Measurements from ENCODE around the gene ANKRD34A. TPM values are rescaled to one million over a fixed set of nuclear protein-coding genes. Genes with fewer than 3 reads are reported as not detected.
"Not testable (repeated sequence)": the region's sequence is repeated elsewhere in the genome, so short reads cannot be mapped to it uniquely, and the experiment has no call there.

The ANKRD34A gene
- total RNA-seq, 1 experiment from 2014 or later: 1.7 TPM

- no peak for DNase-seq (ENCODE audit: low read depth)
These were observed 17.8 kb downstream of the ANKRD34A start for GRCh38 chr1:145946477-145946986.

GRCh38 chr1:145944532-145944931 lies 19.8 kb downstream of the ANKRD34A start:
- DNase-seq (ENCODE audit: low read depth): no peak

- DNase-seq (ENCODE audit: low read depth): no peak
These were observed 21.5 kb downstream of the ANKRD34A start for GRCh38 chr1:145942871-145943270.

- DNase-seq (ENCODE audit: low read depth): no peak
These were observed 22.0 kb downstream of the ANKRD34A start for GRCh38 chr1:145942405-145942804.

- DNase-seq (ENCODE audit: low read depth): no peak
These were observed 26.9 kb downstream of the ANKRD34A start for GRCh38 chr1:145937436-145937835.

GRCh38 chr1:145936247-145936646 lies 28.1 kb downstream of the ANKRD34A start:
- DNase-seq (ENCODE audit: low read depth): no peak

- no peak for DNase-seq (ENCODE audit: low read depth)
These were observed 28.7 kb downstream of the ANKRD34A start for GRCh38 chr1:145935708-145936107.

GRCh38 chr1:145932522-145933009 lies 31.8 kb downstream of the ANKRD34A start:
- not testable (repeated sequence) for DNase-seq (ENCODE audit: low read depth)

- DNase-seq (ENCODE audit: low read depth): no peak
These were observed 36.3 kb downstream of the ANKRD34A start for GRCh38 chr1:145927916-145928643.

- DNase-seq (ENCODE audit: low read depth): peak; percentile 99
These were observed 37.1 kb downstream of the ANKRD34A start, which contains the start of gene RBM8A for GRCh38 chr1:145927063-145927886. Gene RBM8A, minus strand, starts transcription at chr1:145927484. Its CDS starts 58 bp downstream, at chr1:145927426.

GRCh38 chr1:145926686-145927062 lies 37.7 kb downstream of the ANKRD34A start:
- DNase-seq (ENCODE audit: low read depth): no peak

- DNase-seq (ENCODE audit: low read depth): no peak
These were observed 42.1 kb downstream of the ANKRD34A start for GRCh38 chr1:145922266-145922665.

GRCh38 chr1:145920297-145920696 lies 44.1 kb downstream of the ANKRD34A start:
- not testable (repeated sequence) for DNase-seq (ENCODE audit: low read depth)

- DNase-seq (ENCODE audit: low read depth): peak; percentile 84
These were observed 45.1 kb downstream of the ANKRD34A start for GRCh38 chr1:145918992-145919939.

GRCh38 chr1:145918144-145918991 lies 46.0 kb downstream of the ANKRD34A start, which contains the start of gene PEX11B:
Gene PEX11B, minus strand, starts transcription at chr1:145918717. Its CDS starts 29 bp downstream, at chr1:145918688.
- peak; percentile 82 for DNase-seq (ENCODE audit: low read depth)

- no peak for DNase-seq (ENCODE audit: low read depth)
These were observed 46.8 kb downstream of the ANKRD34A start for GRCh38 chr1:145917595-145917994.

- no peak for DNase-seq (ENCODE audit: low read depth)
These were observed 47.6 kb downstream of the ANKRD34A start for GRCh38 chr1:145916745-145917144.

GRCh38 chr1:145912128-145912641 lies 52.2 kb downstream of the ANKRD34A start:
- DNase-seq (ENCODE audit: low read depth): no peak

All from M059J (cell line).